ENCODE results near the gene DAB2IP. TPM values are rescaled to one million over a fixed set of nuclear protein-coding genes. Genes with fewer than 3 reads are reported as not detected.

Gene DAB2IP
- total RNA-seq, 1 donor from 2014 or later: 13.7 TPM

GRCh38 chr9:121833061-121833460 lies 181.6 kb downstream of the DAB2IP start:
- DNase-seq (ENCODE audit: low read depth, low spot score): no peak

Other genes starting within 250 kb of the DAB2IP start
- gene GGTA1, start 151.8 kb upstream of the DAB2IP start, total RNA-seq: 0.18 and 0.53 TPM in 2 replicates